Measurements from ENCODE around the gene MS4A6E.
A peak's percentile ranks its signal among the peaks of the same experiment; 100 is the strongest.
"Not testable (repeated sequence)": the region's sequence is repeated elsewhere in the genome, so short reads cannot be mapped to it uniquely, and the experiment has no call there.

Gene MS4A6E

DNA sequence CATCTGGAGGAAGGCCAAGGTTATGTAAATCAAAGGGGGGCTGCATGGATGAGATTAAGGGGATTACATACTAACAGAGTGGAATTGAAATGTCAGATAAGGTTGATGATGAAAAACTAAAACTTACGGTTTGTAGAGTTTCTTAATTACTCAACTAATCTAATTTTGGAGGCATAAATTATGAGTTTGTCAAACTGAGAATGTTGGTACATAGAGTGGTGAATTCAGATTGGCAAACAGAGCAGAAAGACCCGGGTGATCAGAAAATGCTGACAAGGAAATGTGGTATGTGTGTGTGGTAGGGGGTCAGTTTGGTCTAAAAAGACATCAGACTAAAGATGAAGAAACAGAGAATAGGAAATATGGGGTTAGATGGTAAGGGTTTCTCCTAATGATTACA lies 11.0 kb downstream of the MS4A6E start:
- no peak for DNase-seq

- DNase-seq, result no peak
Measured at GRCh38 chr11:60339356-60339755, 12.3 kb downstream of the MS4A6E start.

DNA sequence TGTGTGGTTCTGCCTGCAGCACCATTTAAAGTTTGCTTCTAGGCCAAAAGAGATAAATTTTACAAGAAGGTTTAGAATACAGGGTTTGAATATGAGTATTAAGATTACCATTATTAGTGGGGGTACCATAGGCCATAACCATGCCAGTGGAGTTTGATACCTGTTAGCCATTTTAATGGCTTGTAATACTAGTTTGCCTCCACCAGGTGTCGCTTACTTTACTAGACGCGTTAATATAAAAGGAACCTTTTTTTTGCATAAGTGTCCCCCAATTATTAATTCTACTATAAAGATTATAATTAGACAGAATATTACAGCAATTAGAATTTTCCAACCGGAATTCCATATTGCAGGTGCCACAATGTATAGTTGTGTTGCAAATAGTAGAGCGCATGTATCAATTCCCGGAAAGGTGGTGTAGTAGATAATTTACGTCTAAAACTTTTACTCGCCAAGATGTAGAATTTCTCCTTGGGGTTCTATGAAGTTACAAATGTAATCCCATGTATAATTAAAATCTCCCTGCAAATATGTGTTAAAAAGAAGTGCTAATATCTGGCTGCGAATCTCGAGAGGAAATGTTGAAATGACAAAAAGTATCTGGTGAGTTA lies 16.1 kb downstream of the MS4A6E start:
- no peak for DNase-seq

DNA sequence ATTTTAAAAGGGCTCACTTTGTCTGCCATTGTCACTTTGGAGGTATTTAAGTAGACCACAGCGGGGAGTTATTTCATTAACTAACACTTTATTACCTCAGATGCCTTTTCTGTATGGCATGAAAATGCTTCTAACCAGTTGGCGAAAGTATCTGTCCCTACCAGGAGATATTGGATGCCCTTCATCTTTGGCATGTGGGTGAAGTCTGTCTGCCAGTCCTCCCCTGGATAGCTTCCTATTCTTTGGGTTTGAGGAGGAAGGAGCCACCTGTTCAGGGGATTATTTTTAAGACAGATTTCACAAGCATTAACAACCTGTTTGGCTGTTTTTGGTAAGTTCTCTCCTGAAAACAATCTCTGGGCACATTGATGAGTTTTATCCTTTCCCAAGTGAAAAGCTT lies 17.1 kb downstream of the MS4A6E start:
- DNase-seq, result no peak

DNA sequence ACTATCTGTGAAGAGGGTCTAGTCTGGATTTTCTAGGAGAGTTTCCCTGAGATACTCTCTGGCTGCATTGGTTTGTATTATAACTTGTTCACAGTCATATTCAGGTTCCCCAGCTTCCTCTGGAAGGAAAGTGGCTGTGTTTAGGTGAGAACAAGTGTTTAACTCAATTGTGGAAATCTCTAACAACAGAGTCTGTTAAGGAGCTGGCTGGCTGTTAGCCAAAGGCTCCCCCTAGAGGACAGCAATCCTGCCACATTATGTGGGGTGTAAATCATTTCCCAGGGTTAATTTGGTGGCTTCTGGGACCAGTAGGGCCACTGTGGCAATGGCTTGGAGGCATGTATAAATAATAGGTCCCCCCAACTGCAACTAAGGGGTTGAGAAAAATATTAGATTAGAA lies 18.4 kb downstream of the MS4A6E start:
- DNase-seq, result no peak

GRCh38 chr11:60347084-60347797 lies 20.2 kb downstream of the MS4A6E start:
- DNase-seq, result no peak

- DNase-seq, result no peak
Measured at GRCh38 chr11:60348116-60348515, 21.1 kb downstream of the MS4A6E start.

GRCh38 chr11:60349990-60350389 lies 22.9 kb downstream of the MS4A6E start:
- DNase-seq, result no peak

DNA sequence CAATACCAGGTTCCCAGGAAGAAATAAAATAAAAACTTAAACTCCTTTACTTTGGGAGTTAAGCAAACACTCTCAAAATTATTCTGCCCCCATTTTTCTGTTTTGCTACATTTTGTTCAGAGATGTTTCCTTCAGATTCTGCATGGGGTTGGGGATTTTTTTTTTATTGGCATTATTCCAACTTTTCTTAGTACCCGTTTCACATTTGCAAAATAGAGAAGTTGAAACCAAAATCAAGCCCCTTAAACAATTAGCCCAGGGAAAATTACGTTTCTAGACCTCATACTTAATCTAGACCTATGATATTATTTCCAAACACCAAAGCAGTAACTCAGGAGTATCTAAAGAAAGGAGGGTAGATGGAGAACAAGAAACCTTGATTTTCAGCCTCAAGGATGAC lies 30.7 kb downstream of the MS4A6E start:
- DNase-seq, result no peak

- no peak for DNase-seq
Measured at GRCh38 chr11:60360621-60361020, 33.6 kb downstream of the MS4A6E start.

GRCh38 chr11:60362241-60362640 lies 35.2 kb downstream of the MS4A6E start:
- no peak for DNase-seq

GRCh38 chr11:60363542-60364470 lies 36.8 kb downstream of the MS4A6E start:
- peak; percentile 17 for DNase-seq

DNA sequence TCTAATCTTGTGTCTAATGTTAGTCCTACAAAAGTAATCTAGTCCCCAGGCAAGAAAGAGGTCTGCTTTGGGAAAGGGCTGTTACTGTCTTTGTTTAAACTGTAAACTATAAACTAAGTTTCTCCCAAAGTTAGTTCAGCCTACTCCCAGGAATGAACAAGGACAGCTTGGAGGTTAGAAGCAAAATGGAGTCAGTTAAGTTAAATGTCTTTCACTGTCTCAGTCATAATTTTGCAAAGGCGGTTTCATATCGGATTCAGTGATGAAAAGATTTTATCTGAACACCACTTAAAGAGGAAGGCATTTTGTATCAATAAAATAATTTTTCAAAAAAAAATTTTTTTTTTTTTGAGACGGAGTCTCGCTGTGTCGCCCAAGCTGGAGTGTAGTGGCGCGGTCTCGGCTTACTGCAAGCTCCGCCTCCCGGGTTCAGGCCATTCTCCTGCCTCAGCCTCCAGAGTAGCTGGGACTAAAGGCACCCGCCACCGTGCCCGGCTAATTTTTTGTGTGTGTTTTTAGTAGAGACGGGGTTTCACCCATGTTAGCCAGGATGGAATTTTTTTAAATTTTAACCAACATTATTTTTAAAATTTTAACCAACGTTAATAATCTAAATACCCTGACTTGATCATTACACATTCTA lies 39.3 kb downstream of the MS4A6E start:
- not testable (repeated sequence) for DNase-seq

DNA sequence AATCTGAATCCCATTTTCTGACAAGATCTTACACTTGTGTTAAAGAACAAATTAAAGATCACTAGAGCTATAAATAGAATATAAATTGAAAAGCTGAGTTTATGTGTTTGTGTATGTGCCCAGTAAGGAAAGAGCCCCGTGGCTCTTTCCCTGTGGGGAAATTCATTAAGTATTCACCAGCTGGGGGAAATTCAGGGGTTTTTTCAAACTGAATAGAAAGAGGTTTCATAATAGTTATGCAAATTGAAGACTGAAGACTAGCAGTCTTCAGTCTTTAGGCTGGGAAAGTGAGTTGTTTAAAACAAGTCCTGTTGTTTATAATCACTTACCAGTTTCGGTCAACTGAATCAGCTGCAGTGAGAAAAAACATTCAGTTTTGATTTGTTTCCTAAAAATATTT lies 40.0 kb downstream of the MS4A6E start:
- no peak for DNase-seq

DNA sequence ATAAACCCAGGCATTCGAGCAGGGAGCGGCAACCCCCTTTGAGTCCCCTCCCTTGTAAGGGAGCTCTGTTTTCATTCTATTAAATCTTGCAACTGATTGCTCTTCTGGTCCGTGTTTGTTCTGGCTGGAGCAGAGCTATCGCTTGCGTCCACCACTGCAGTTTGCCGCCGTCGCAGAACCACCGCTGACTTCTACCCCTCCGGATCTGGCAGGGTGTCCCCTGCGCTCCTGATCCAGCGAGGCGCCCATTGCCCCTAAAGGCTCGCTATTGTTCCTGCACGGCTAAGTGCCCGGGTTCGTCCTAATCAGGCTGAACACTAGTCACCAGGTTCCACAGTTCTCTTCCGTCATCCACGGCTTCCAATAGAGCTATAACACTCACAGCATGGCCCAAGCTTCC lies 40.8 kb downstream of the MS4A6E start:
- no peak for DNase-seq

DNA sequence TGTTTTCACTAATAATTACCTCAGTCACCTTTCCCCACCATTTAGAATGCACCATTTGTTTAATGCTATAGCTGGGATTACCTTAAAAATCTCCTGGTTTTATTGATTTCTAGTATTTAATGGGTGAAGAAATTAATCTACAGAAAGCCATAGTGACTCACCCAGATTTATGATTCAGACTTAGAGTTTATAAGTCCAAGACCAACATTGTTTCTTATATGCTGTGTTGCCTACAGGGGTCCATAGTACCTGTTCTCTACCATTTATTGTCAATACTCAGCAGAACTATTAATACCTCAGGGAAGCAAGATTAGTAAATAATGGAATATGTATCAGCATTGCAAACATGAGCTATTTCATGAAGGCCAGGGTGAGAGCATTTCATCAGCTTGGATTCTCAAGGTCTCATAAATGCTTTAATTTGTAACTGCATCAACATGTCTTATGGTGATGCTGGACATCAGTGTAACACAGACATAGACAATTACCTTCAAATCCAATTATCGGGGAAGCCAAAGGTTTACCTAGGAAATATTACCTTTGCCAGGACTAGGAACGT lies 43.3 kb downstream of the MS4A6E start:
- no peak for DNase-seq

- DNase-seq, result no peak
Measured at GRCh38 chr11:60370811-60371298, 43.8 kb downstream of the MS4A6E start.

DNA sequence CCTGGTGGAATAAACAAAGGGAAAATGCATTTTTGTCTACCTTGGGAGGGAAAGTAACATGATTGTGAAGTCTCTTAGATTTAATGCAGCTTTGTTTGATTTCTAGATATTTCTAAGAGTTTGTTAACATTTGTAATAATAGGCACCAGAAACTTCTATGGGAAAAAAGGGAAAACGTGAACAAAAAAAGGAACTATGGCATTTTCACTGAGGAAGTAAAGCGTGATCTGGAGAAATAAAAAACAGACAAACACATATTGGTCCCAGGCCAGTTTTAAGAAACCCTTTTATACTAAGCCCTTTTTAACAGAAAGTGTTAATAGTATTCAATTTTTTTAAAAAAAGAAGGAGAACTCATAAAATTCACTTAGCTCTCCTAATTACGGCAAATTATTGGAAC lies 44.3 kb downstream of the MS4A6E start:
- DNase-seq, result no peak

GRCh38 chr11:60371854-60372253 lies 44.8 kb downstream of the MS4A6E start:
- no peak for DNase-seq

DNA sequence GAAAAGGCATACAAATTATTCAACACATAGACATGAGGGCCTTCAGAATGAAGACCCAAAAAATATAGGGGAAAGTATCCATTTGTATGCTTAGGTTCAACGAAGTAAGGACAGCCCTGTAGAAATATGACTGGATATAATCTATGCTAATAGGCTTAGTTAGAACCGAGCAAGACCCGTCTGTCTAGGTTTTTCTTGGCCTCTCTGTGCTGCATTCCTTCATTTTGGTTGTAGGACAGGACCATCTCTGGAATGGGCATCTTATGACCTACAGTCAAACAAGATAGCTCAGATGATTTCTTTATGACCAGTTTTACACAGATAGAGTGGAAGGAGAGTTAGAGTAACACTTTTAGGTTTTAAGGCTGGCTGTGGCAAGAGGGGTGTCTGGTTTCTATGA lies 45.7 kb downstream of the MS4A6E start:
- no peak for DNase-seq

DNA sequence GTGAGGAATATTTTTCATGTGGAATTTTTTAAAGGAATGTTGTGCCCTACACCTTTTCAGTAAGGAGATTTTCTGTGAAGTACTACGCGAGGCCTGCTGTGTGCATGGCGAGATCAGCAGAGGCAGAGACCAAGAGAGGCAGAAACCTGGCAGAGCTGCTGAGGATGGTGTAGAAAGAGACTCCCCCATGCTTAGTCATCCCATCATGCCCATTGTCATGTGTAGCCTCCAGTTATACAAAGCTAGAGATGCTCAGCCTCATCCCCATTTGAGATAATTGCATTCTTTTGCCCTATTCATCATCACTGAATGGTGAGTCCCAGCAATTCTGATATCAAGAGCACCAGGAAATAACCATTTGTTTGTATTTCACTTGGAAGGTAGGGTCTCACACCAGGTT lies 48.3 kb downstream of the MS4A6E start:
- DNase-seq, result no peak

- no peak for DNase-seq
Measured at GRCh38 chr11:60376601-60377000, 49.5 kb downstream of the MS4A6E start.
